ENCODE measurements around the gene CA7.
"Not testable (repeated sequence)": the region's sequence is repeated elsewhere in the genome, so short reads cannot be mapped to it uniquely, and the experiment has no call there.

The CA7 gene

DNA sequence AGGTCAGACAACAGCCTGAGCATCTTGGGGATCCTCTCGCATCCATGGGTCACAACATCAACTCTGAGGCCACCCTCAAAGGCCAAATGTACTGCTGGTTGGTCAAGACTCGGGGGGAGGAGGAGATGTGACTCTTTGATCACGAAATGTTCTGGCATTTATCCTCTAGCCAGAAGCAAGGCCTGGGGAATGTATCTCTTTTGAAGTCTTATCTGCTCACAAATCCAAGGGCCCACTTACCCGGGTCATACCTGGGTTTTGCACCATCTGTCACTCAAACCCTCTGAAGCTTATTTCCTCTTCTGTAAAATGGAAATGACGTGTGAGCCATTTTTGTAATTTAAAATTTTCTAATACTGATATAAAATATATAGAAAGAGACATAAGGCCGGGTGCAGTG, 13.2 kb downstream of the CA7 start:
- DNase-seq (ENCODE audit: low read depth): no peak
- TF ChIP-seq, protein P1, sequence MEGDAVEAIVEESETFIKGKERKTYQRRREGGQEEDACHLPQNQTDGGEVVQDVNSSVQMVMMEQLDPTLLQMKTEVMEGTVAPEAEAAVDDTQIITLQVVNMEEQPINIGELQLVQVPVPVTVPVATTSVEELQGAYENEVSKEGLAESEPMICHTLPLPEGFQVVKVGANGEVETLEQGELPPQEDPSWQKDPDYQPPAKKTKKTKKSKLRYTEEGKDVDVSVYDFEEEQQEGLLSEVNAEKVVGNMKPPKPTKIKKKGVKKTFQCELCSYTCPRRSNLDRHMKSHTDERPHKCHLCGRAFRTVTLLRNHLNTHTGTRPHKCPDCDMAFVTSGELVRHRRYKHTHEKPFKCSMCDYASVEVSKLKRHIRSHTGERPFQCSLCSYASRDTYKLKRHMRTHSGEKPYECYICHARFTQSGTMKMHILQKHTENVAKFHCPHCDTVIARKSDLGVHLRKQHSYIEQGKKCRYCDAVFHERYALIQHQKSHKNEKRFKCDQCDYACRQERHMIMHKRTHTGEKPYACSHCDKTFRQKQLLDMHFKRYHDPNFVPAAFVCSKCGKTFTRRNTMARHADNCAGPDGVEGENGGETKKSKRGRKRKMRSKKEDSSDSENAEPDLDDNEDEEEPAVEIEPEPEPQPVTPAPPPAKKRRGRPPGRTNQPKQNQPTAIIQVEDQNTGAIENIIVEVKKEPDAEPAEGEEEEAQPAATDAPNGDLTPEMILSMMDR (IDR thresholded peaks at IDR 0.05; ENCODE audit: control insufficient read depth, insufficient read depth, low read depth, low read length, missing control alignments): no peak
- H3K4me3 ChIP-seq (ENCODE audit: control insufficient read depth, low read depth, low read length): no peak overlapping the region

GRCh38 chr16:66858740-66859396, 14.7 kb downstream of the CA7 start:
- TF ChIP-seq, protein P1 (IDR thresholded peaks at IDR 0.05; ENCODE audit: control insufficient read depth, insufficient read depth, low read depth, low read length, missing control alignments): no peak
- DNase-seq (ENCODE audit: low read depth): no peak
- H3K4me3 ChIP-seq (ENCODE audit: control insufficient read depth, low read depth, low read length): no peak overlapping the region

DNA sequence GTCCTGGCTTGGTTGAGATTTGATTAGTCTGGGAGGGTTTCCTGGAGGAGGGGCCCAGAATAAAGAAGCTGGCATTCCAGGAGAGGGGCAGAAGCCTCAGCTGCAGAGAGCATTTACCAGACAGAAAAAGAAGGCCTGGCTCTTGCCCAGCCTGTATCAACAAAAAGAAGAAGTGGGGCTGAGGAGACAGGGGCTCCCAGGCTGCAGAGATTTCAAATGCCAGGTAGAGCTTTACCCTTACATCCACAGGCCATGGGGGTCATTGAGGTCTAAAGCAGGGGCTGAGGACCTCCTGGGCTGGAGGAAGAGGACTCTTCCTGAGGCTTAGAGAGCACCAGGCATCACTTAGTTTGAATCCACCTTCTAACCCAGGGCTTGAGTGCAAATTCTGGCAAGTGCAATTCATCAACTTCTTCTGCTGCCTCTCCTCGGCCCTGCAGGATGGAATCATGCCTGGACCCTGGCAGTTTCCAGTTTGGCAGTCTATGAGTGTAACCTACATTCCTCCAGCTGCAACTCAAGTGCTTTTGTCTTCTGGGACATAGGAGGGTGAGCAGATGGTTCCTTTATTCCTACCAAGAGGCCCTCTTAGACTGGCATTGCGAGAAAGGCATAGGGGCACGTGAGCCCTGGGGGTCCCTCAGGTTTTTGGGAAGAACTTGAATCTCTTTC, 15.3 kb downstream of the CA7 start:
- H3K4me3 ChIP-seq (ENCODE audit: control insufficient read depth, low read depth, low read length): no peak overlapping the region
- DNase-seq (ENCODE audit: low read depth): no peak
- TF ChIP-seq, protein P1 (IDR thresholded peaks at IDR 0.05; ENCODE audit: control insufficient read depth, insufficient read depth, low read depth, low read length, missing control alignments): no peak

GRCh38 chr16:66862023-66862520, 17.9 kb downstream of the CA7 start:
- TF ChIP-seq, protein P1 (IDR thresholded peaks at IDR 0.05; ENCODE audit: control insufficient read depth, insufficient read depth, low read depth, low read length, missing control alignments): no peak
- H3K4me3 ChIP-seq (ENCODE audit: control insufficient read depth, low read depth, low read length): no peak overlapping the region
- no peak for DNase-seq (ENCODE audit: low read depth)

GRCh38 chr16:66863707-66864106, 19.5 kb downstream of the CA7 start:
- H3K4me3 ChIP-seq (ENCODE audit: control insufficient read depth, low read depth, low read length): no peak overlapping the region
- DNase-seq (ENCODE audit: low read depth): no peak
- TF ChIP-seq, protein P1 (IDR thresholded peaks at IDR 0.05; ENCODE audit: control insufficient read depth, insufficient read depth, low read depth, low read length, missing control alignments): no peak

GRCh38 chr16:66869424-66869823, 25.2 kb downstream of the CA7 start:
- DNase-seq (ENCODE audit: low read depth): no peak
- TF ChIP-seq, protein P1 (IDR thresholded peaks at IDR 0.05; ENCODE audit: control insufficient read depth, insufficient read depth, low read depth, low read length, missing control alignments): no peak
- H3K4me3 ChIP-seq (ENCODE audit: control insufficient read depth, low read depth, low read length): no peak overlapping the region

GRCh38 chr16:66871363-66871762, 27.1 kb downstream of the CA7 start:
- not testable (repeated sequence) for DNase-seq (ENCODE audit: low read depth); H3K4me3 ChIP-seq (ENCODE audit: control insufficient read depth, low read depth, low read length)

Data from AG09309 (cell line).